Endothelial cell of umbilical vein (primary cell): ENCODE measurements around the gene PTGS1. TPM values are rescaled to one million over a fixed set of nuclear protein-coding genes. Genes with fewer than 3 reads are reported as not detected.

ENCODE experiments used
- BruUV-seq: library from RNA; stranded (reverse); fragments of 400-500 nt; replicated peaks from 2 replicates; lab custom pipeline; 2021; lab: Mats Ljungman, UMichigan
- CTCF ChIA-PET: fragments of 300-600, 350-600 bp; sonication (Branson Sonifier 250); formaldehyde crosslinking; loops from one replicate; lab custom pipeline; 2021; ENCODE audit warnings: antibody characterized with exemption, inconsistent platforms; lab: Charles Lee
- POLR2A ChIA-PET: fragments of 300-600, 350-600 bp; sonication (Branson Sonifier 250); formaldehyde crosslinking; loops from one replicate; lab custom pipeline; 2021; ENCODE audit warnings: antibody characterized with exemption, inconsistent platforms; lab: Charles Lee
- DNase-seq: peaks from one replicate; pipeline ENCODE4 v3.0.0-alpha.2; 2011; ENCODE audit warnings: low read depth, low spot score
- FAIRE-seq: peaks from 2 replicates; lab custom pipeline; 2011; peaks lifted over from hg19 to GRCh38; lab: Jason Lieb, UNC
- H2AFZ ChIP-seq: 2 replicates; pipeline ENCODE4 v1.6.0; 2012; ENCODE audit warnings: low read depth, low read length, control low read depth, inconsistent platforms
- H3K27ac ChIP-seq: 2 replicates; pipeline ENCODE4 v1.5.1; 2011; ENCODE audit warnings: low read depth, mild to moderate bottlenecking, control low read depth, low read length, moderate library complexity; ENCODE audit not compliant: insufficient read depth
- H3K27me3 ChIP-seq, 2 experiments: 2 replicates each; pipeline versions ENCODE4 v1.6.0 to v1.6.1; 2011; ENCODE audit warnings: low read length in 2 of 2, mixed read lengths in 1 of 2; ENCODE audit not compliant: control insufficient read depth in 2 of 2, insufficient read depth in 2 of 2
- H3K36me3 ChIP-seq, 2 experiments: 2 replicates in 1 of 2; 3 replicates in 1 of 2; pipeline ENCODE4 v1.5.1; 2011; ENCODE audit warnings: low read length in 2 of 2, mild to moderate bottlenecking in 1 of 2, moderate library complexity in 1 of 2; ENCODE audit not compliant: control insufficient read depth in 2 of 2, insufficient read depth in 2 of 2; ENCODE audit errors: extremely low read depth in 1 of 2
- H3K4me1 ChIP-seq: 3 replicates; pipeline ENCODE4 v1.5.1; 2011; ENCODE audit warnings: mild to moderate bottlenecking, low read length; ENCODE audit not compliant: control insufficient read depth, insufficient read depth; ENCODE audit errors: extremely low read depth
- H3K4me2 ChIP-seq: 2 replicates; pipeline ENCODE4 v1.6.1; 2011; ENCODE audit warnings: low read length, control low read depth, mixed read lengths; ENCODE audit not compliant: insufficient read depth
- H3K4me3 ChIP-seq, 3 experiments: fragments of 200-600 bp in 1 of 3; sonication (generic), shearing (Covaris generic) in 1 of 3; replicated peaks in 1 of 3; 2 replicates each; pipeline ENCODE4 v1.5.1; 2011 to 2016; ENCODE audit warnings: control low read depth in 3 of 3, low read length in 3 of 3, mild to moderate bottlenecking in 2 of 3, inconsistent platforms in 1 of 3, low read depth in 1 of 3, moderate library complexity in 1 of 3; ENCODE audit not compliant: insufficient read depth in 1 of 3
- H3K79me2 ChIP-seq: 2 replicates; pipeline ENCODE4 v1.6.0; 2012; ENCODE audit warnings: low read length, inconsistent platforms; ENCODE audit not compliant: control insufficient read depth, insufficient read depth
- H3K9ac ChIP-seq: replicated peaks from 2 replicates; pipeline ENCODE3; 2011; ENCODE audit warnings: low read length, control low read depth; ENCODE audit not compliant: insufficient read depth; ENCODE audit errors: extremely low read depth
- H3K9me1 ChIP-seq: replicated peaks from 3 replicates; pipeline ENCODE4 v1.6.0; 2011; ENCODE audit warnings: mild to moderate bottlenecking, low read length; ENCODE audit not compliant: control insufficient read depth, insufficient read depth; ENCODE audit errors: extremely low read depth
- H3K9me3 ChIP-seq: replicated peaks from 2 replicates; pipeline ENCODE4 v1.5.1; 2012; ENCODE audit warnings: low read length, inconsistent platforms; ENCODE audit not compliant: control insufficient read depth, insufficient read depth
- H4K20me1 ChIP-seq: replicated peaks from 2 replicates; pipeline ENCODE3; 2011; ENCODE audit warnings: mild to moderate bottlenecking, low read length; ENCODE audit not compliant: control insufficient read depth, insufficient read depth; ENCODE audit errors: extremely low read depth
- EZH2 ChIP-seq: IDR thresholded peaks from 2 replicates; pipeline ENCODE4 v1.6.1; 2012; ENCODE audit warnings: borderline replicate concordance, low read depth, mild to moderate bottlenecking, moderate library complexity, low read length, inconsistent platforms; ENCODE audit not compliant: severe bottlenecking
- FOS ChIP-seq: IDR thresholded peaks from 2 replicates; pipeline ENCODE4 v1.6.1; 2011; ENCODE audit warnings: mild to moderate bottlenecking, low read length, moderate library complexity, borderline replicate concordance; ENCODE audit not compliant: insufficient read depth
- POLR2A ChIP-seq: IDR thresholded peaks from 2 replicates; pipeline ENCODE4 v1.6.1; 2012; ENCODE audit warnings: low read depth, mild to moderate bottlenecking, control low read depth, low read length
- dilution Hi-C: fragments of 300-500 bp; cut with MboI; formaldehyde crosslinking; loops from one replicate; pipeline ENCODE4 v1.15.0; 2019; ENCODE audit warnings: low sequenced_read_pairs; ENCODE audit not compliant: extremely low pct_ligation_motif_present
- intact Hi-C: fragments of 100-400 bp; cut with micrococcal nuclease; formaldehyde crosslinking; loops from one replicate; pipeline ENCODE4 v1.10.0; 2022
- polyA plus RNA-seq, 4 experiments: library from polyadenylated mRNA; depleted of rRNA in 3 of 4; stranded (reverse) in 3 of 4; unstranded in 1 of 4; fragments of >200 nt; gene quantifications; 2 replicates each; pipeline versions ENCODE4 v1.2.1 to v1.2.3, GENCODE V29; 2011 to 2012; ENCODE audit warnings: missing spikeins in 1 of 4
- total RNA-seq: library from RNA; stranded (reverse); gene quantifications from 2 replicates; pipeline ENCODE4 v1.2.3, GENCODE V29; 2021
- TF ChIP-seq, protein P1 (sequence below), 2 donors: IDR thresholded peaks; 1 replicate in 1 of 2; 2 replicates in 1 of 2; pipeline ENCODE4 v1.5.1; 2011; ENCODE audit warnings: low read length in 2 of 2, mild to moderate bottlenecking in 2 of 2, moderate library complexity in 2 of 2, control low read depth in 1 of 2, inconsistent platforms in 1 of 2, low read depth in 1 of 2; ENCODE audit not compliant: insufficient read depth in 1 of 2; ENCODE audit errors: extremely low read depth in 1 of 2

Gene PTGS1
- total and polyA plus RNA-seq, 2 donors (not counting 3 experiments of a cell fraction or from before 2014, with no cell fraction given): 37.6 to 45.2 TPM

DNA sequence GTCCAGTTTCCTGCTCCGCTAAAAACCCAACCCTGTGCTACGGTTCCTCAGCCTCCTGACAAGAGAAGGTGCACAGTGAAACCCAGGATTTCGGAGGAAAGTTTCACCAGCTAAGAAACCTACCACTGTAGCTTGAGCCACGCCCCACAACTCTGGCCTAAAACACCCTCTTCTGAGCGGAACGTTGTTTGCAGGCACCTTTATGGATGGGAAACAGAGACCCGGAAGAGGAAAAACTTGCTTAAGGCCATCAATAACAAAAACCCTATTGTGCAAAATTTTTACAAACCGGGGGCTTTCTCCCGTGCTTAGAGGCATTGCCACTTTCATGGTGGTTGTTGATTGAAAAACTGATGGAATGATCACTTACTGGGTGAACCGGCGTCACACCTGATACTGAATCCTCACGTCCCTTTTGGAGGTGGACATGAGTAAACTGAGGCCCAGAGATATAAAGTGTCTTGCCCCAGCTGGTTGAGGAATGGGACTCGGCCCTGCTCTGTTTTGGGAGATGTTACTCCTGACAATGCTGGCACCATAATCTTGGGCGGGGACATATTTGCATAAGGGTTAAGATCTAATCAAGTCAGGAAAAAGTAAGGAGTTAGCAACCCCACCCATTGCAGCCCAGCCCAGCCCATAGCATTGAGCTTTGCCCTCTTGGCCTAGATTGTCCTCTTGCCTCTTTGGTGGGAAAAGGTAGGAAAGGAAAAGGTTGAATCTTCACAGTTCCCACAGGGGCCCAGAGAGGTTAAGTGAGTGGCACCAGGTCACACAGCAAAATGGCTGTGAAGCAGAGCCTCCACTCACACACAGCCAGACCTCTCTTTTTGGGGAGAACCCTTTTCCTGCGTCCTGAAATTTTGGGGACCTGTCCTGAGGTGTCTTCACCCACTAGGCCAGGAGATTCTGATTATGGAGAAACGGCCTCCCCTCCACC lies 23.2 kb upstream of the PTGS1 start:
- no peaks in the 10 kb centered on the region for H3K36me3 ChIP-seq
- ChIA-PET CTCF (interaction anchor here (0.8 to 12.9 kb wide), 6 partner anchors 40 to 250 kb away, joined by 3 to 576 read pairs (median 5); partner anchors contain the start of genes MRRF and RBM18), POLR2A (no interaction called here)
- peaks cover 23% of the 10 kb centered on the region for H3K4me1 ChIP-seq
- no peaks in the 10 kb centered on the region for H3K79me2 ChIP-seq
- intact Hi-C loops (loop anchor here (1.0 to 2.0 kb wide), 6 partner anchors 12 to 119 kb away; partner anchors contain the start of genes LHX6, MRRF and RBM18), dilution Hi-C loops (no loop called here)
- FAIRE-seq (peak; percentile 74), DNase-seq (no peak)
- BruUV-seq: TSS peak; percentile 62
- H3K9ac ChIP-seq: peak overlapping the region; percentile 44
- H3K4me2 ChIP-seq: peak overlapping the region; percentile 54
- TF ChIP-seq FOS: no peak
- TF ChIP-seq, protein P1, sequence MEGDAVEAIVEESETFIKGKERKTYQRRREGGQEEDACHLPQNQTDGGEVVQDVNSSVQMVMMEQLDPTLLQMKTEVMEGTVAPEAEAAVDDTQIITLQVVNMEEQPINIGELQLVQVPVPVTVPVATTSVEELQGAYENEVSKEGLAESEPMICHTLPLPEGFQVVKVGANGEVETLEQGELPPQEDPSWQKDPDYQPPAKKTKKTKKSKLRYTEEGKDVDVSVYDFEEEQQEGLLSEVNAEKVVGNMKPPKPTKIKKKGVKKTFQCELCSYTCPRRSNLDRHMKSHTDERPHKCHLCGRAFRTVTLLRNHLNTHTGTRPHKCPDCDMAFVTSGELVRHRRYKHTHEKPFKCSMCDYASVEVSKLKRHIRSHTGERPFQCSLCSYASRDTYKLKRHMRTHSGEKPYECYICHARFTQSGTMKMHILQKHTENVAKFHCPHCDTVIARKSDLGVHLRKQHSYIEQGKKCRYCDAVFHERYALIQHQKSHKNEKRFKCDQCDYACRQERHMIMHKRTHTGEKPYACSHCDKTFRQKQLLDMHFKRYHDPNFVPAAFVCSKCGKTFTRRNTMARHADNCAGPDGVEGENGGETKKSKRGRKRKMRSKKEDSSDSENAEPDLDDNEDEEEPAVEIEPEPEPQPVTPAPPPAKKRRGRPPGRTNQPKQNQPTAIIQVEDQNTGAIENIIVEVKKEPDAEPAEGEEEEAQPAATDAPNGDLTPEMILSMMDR (IDR thresholded peaks at IDR 0.05; ENCODE audit: extremely low read depth in 1 of 2, insufficient read depth in 1 of 2, low read depth in 1 of 2, low read length in 2 of 2): peak in 1 of 2 donors; percentile 7
- TF ChIP-seq POLR2A: peak; percentile 33
- no peak for TF ChIP-seq EZH2
- H3K9me3 ChIP-seq: no peaks in the 10 kb centered on the region
- no peaks in the 10 kb centered on the region for H4K20me1 ChIP-seq
- peak overlapping the region; percentile 13 to 33 (median 21) for H3K4me3 ChIP-seq
- no peaks in the 10 kb centered on the region for H3K9me1 ChIP-seq
- peak overlapping the region; percentile 67 for H2AFZ ChIP-seq
- H3K27me3 ChIP-seq: no peaks in the 10 kb centered on the region
- H3K27ac ChIP-seq: peak overlapping the region; percentile 47
